Activated naive CD4-positive, alpha-beta T cell treated with anti-CD3 and anti-CD28 coated beads, Interleukin-2, amount 10 ng/mL, durations not matched to agents 7 days and 5 days (primary cell): ENCODE measurements around the gene DHRSX.

ENCODE experiments used
- CTCF ChIA-PET: fragments of 350-600 bp; sonication (Branson Sonifier 250); formaldehyde crosslinking; loops from one replicate; lab custom pipeline; 2021; ENCODE audit warnings: antibody characterized with exemption; lab: Charles Lee
- DNase-seq: peaks from one replicate; pipeline ENCODE4 v3.0.0-alpha.2; 2020
- H3K27ac Mint-ChIP-seq: one replicate; pipeline ENCODE4 v1.8.0; 2021; ENCODE audit warnings: mild to moderate bottlenecking, moderate library complexity, mixed read lengths
- H3K27me3 Mint-ChIP-seq: one replicate; pipeline ENCODE4 v1.8.0; 2021; ENCODE audit warnings: mild to moderate bottlenecking, mixed read lengths
- H3K36me3 Mint-ChIP-seq: one replicate; pipeline ENCODE4 v1.8.0; 2021; ENCODE audit warnings: mixed read lengths
- H3K4me1 Mint-ChIP-seq: one replicate; pipeline ENCODE4 v1.8.0; 2021; ENCODE audit warnings: mixed read lengths
- H3K4me3 Mint-ChIP-seq: one replicate; pipeline ENCODE4 v1.8.0; 2021; ENCODE audit warnings: mild to moderate bottlenecking, moderate library complexity, mixed read lengths
- H3K9me3 Mint-ChIP-seq: one replicate; pipeline ENCODE4 v1.8.0; 2021; ENCODE audit warnings: mixed read lengths

Gene DHRSX, protein sequence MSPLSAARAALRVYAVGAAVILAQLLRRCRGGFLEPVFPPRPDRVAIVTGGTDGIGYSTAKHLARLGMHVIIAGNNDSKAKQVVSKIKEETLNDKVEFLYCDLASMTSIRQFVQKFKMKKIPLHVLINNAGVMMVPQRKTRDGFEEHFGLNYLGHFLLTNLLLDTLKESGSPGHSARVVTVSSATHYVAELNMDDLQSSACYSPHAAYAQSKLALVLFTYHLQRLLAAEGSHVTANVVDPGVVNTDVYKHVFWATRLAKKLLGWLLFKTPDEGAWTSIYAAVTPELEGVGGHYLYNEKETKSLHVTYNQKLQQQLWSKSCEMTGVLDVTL

DNA sequence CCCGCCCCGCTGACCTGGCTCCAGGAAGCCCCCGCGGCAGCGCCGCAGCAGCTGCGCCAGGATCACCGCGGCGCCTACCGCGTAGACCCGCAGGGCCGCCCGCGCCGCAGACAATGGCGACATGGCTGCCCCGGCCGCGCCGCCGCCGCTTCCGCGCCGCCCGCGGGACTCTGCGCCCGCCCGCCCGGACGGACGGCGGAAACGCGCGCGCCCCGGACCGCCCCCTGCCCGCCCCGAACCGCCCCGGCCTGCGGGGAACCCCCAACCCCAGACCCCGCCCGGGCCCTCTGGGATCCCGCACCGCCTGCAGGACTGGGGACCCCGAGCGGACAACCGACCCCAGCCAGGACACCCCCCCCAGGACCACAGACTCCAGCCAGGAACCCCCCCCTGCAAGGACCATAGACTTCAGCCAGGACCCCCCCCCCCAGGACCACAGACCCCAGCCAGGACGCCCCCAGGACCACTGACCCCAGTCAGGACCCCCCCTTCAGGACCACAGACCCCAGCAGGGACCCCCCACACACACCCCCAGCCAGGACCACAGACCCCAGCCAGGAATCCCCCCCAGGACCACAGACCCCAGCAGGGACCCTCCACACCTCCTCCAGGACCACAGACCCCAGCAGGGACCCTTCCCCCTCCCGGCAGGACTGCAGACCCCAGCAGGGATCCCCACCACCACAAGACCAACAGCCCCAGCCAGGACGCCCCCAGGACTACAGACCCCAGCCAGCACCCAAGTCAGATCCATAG is at the start of gene DHRSX, which contains the start of gene ZBED1:
Gene DHRSX (minus strand): TSS at position 174 of the 756 bp plus-strand sequence. CDS start 51 bp downstream, at position 123.
Gene ZBED1 (minus strand): TSS at position 174 of the 756 bp plus-strand sequence. CDS start 10,257 bp downstream, outside the sequence.
- peak; percentile 70 for DNase-seq
- Mint-ChIP-seq H3K4me1 (peaks cover 35% of the 10 kb centered on the region), H3K27ac (peak within 1 kb of the TSS; percentile 86), H3K27me3 (no peaks in the 10 kb centered on the region), H3K4me3 (peak within 1 kb of the TSS; percentile 77), H3K9me3 (no peaks in the 10 kb centered on the region), H3K36me3 (peaks cover 11% of the 10 kb centered on the region)
- CTCF ChIA-PET: no interaction called here

DNA sequence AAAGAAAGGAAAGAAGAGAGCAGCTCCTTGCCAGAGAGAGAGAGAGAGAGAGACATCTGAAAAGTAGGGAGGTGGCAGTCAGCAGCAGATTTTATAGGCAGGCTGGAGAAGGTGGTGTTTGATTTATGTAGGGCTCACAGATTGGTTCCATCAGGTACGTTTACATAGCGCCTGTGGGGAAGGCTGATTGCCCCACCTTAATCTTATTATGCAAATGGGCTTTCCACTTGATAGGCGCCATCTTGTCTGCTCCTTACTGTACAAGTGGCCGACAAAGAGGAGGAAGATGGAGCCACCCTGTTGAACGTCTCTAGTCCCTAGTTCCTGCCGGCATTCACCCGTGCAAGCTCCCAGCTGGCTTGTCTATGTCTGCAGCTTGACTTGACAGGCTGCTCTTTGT is 49.1 kb upstream of the DHRSX start:
- H3K27ac Mint-ChIP-seq: no peak overlapping the region
- CTCF ChIA-PET: no interaction called here
- H3K9me3 Mint-ChIP-seq: peaks cover 4% of the 10 kb centered on the region
- H3K4me3 Mint-ChIP-seq: no peak overlapping the region
- DNase-seq: no peak
- H3K27me3 Mint-ChIP-seq: no peaks in the 10 kb centered on the region
- no peaks in the 10 kb centered on the region for H3K4me1 Mint-ChIP-seq
- no peaks in the 10 kb centered on the region for H3K36me3 Mint-ChIP-seq

DNA sequence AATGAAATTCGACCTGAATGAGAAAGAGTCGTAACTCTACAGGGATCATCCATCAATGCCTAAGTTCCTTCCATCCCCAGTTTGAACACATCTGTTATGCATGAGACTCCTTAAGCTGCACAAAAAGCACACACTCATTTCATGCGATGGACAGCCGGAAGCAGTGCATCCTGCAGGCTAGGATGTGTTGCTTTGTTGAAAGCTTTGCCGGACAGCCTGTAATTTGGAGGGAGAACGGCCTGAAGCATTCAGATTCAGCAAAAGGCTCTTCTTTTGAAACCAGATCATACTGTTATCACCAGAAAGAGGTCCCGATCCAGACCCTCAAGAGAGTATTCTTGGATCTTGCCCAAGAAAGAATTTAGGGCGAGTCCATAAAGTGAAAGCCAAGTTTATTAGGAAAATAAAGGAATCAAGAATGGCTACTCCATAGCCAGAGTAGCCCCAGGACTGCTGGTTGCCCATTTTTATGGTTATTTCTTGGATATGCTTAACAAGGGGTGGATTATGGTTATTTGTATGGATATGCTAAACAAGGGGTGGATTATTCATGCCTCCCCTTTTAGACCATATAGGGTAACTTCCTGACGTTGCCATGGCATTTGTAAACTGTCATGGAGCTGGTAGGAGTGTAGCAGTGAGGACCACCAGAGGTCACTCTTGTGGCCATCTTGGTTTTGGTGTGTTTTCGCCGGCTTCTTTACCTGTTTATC is 48.1 kb upstream of the DHRSX start:
- H3K27me3 Mint-ChIP-seq: no peaks in the 10 kb centered on the region
- DNase-seq: no peak
- CTCF ChIA-PET: no interaction called here
- no peak overlapping the region for H3K27ac Mint-ChIP-seq
- no peaks in the 10 kb centered on the region for H3K36me3 Mint-ChIP-seq
- H3K4me1 Mint-ChIP-seq: no peaks in the 10 kb centered on the region
- peaks cover 4% of the 10 kb centered on the region for H3K9me3 Mint-ChIP-seq
- H3K4me3 Mint-ChIP-seq: no peak overlapping the region

DNA sequence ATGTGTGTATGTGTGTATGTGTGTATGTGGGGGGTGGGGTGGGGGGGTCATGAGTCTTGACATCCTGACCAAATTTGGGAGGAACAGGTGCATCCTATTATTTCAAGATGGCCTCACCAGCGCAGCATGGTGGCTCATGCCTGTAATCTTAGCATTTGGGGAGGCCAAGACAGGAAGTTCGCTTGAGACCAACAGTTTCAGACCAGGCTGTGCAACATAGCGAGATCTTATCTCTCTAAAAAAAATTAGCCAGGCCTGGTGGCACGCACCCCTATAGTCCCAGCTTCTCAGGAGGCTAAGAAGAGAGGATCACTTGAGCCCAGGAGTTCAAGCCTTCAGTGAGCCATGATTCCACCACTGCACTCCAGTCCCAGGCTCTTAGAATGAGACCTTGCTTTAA is 47.0 kb upstream of the DHRSX start:
- Mint-ChIP-seq H3K9me3 (peaks cover 4% of the 10 kb centered on the region), H3K27ac (no peak overlapping the region), H3K4me1 (no peaks in the 10 kb centered on the region), H3K4me3 (no peak overlapping the region), H3K27me3 (no peaks in the 10 kb centered on the region), H3K36me3 (no peaks in the 10 kb centered on the region)
- DNase-seq: no peak
- CTCF ChIA-PET: no interaction called here

DNA sequence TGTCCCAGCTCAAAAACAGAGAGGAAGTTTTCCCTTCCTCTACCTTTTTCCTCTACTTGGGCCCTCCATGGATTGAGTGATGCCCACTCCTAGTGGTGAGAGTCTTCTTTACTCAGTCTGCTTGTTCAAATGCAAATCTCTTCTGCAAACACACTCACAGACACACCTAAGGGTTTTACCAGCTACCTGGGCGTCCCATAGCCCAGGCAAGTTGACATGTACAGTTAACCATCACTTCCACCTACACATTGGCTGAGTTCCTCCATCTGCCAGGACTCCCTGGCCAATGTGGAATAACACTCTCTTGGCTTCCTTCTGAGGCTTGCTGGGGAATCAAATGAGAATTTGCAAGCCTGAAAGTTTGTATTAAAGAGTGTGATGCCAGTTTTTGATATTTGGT is 45.7 kb upstream of the DHRSX start:
- Mint-ChIP-seq H3K36me3 (no peaks in the 10 kb centered on the region), H3K27ac (no peak overlapping the region), H3K27me3 (no peaks in the 10 kb centered on the region), H3K4me1 (no peaks in the 10 kb centered on the region), H3K9me3 (peaks cover 4% of the 10 kb centered on the region), H3K4me3 (no peak overlapping the region)
- no peak for DNase-seq
- CTCF ChIA-PET: no interaction called here

DNA sequence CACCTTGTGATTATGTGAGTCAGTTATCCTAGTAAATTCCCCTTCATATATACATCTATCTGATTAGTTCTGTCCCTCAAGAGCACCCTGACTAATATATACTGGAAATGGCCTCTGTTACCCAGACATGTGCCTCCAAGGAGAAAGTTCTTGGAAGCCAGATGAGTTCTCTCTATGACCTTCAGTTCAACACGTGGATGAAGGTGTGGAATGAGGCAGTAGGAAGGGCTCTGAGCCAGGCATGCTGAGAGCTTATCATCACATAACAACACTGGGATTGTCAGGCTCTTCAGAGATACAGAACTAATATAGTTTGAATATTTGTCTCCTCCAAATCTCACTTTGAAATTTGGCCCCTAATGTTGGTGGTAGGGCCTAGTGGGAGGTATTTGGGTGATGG is 44.4 kb upstream of the DHRSX start:
- no peak overlapping the region for H3K27ac Mint-ChIP-seq
- H3K4me3 Mint-ChIP-seq: no peak overlapping the region
- peaks cover 4% of the 10 kb centered on the region for H3K9me3 Mint-ChIP-seq
- no peaks in the 10 kb centered on the region for H3K4me1 Mint-ChIP-seq
- H3K36me3 Mint-ChIP-seq: no peaks in the 10 kb centered on the region
- CTCF ChIA-PET: no interaction called here
- H3K27me3 Mint-ChIP-seq: no peaks in the 10 kb centered on the region
- DNase-seq: no peak

DNA sequence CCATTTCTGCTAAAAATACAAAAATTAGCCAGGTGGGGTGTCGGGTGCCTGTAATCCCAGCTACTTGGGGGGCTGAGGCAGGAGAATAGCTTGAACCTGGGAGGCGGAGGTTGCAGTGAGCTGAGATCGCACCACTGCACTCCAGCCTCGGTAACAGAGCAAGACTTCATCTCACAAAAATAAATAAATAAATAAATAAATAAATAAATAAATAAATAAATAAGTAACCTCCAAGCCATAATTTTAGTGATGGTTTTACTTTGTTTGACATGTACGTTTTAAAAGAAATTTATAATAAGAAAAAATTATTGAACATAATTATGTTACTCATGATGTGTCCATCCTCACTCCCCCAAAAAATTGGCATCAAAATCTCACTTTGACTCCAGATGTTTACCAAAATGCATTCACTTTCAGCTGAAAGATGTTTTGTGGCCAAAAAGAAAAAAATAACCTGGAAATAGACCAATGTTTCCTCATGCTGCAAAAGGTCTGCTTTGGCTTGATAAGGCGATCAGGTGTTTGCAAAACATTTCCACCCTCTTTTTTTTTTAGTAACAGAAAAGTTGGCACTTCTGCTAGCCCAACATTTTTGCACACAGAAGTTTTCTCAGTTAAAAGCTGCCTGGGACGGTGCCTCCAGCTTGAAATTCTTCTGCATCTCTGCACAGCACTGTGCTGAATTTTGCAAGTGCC is 42.2 kb upstream of the DHRSX start:
- Mint-ChIP-seq H3K9me3 (peaks cover 4% of the 10 kb centered on the region), H3K27ac (no peak overlapping the region), H3K4me3 (no peak overlapping the region), H3K4me1 (no peaks in the 10 kb centered on the region), H3K36me3 (no peaks in the 10 kb centered on the region), H3K27me3 (no peaks in the 10 kb centered on the region)
- CTCF ChIA-PET: no interaction called here
- no peak for DNase-seq

DNA sequence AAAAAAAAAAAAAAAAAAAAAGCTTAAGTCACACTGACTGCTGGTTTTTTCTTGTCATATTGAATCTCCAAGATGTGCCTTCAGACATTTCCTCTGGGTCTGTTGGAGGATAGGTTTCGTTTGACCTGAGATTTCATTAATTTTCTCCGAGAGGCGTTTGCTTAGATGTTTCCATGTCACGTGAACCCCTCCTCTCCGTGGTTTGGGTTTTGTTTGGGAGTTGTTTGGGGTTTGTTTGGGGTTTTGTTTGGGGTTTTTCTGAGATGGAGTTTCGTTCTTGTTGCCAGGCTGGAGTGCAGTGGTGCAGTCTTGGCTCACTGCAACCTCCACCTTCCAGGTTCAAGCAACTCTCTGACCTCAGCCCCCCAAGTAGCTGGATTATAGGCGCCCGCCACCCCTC is 40.8 kb upstream of the DHRSX start:
- H3K27ac Mint-ChIP-seq: no peak overlapping the region
- no peak overlapping the region for H3K4me3 Mint-ChIP-seq
- H3K4me1 Mint-ChIP-seq: no peaks in the 10 kb centered on the region
- CTCF ChIA-PET: no interaction called here
- no peaks in the 10 kb centered on the region for H3K36me3 Mint-ChIP-seq
- no peaks in the 10 kb centered on the region for H3K27me3 Mint-ChIP-seq
- no peak for DNase-seq
- H3K9me3 Mint-ChIP-seq: peaks cover 4% of the 10 kb centered on the region

DNA sequence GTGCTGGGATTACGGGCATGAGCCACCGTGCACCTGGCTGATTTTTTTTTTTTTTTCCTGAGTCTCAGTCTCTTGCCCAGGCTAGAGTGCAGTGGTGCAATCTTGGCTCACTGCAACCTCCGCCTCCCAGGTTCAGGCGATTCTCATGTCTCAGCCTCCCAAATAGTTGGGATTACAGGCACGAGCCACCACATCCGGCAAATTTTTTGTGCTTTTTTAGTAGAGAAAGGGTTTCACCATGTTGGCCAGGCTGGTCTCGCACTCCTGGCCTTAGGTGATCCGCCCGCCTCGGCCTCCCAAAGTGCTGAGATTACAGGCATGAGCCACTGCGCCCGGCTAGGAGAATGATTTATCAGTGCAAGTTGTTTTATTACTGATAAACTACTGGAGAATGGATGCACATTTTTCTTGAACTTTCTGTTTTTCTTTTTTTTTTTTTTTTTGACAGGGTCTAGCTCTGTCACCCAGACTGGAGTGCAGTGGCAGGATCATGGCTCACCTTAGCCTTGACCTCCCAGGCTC is 39.7 kb upstream of the DHRSX start:
- Mint-ChIP-seq H3K36me3 (no peaks in the 10 kb centered on the region), H3K27me3 (no peaks in the 10 kb centered on the region), H3K4me1 (no peaks in the 10 kb centered on the region), H3K27ac (no peak overlapping the region), H3K4me3 (no peak overlapping the region), H3K9me3 (no peaks in the 10 kb centered on the region)
- DNase-seq: no peak
- CTCF ChIA-PET: no interaction called here

DNA sequence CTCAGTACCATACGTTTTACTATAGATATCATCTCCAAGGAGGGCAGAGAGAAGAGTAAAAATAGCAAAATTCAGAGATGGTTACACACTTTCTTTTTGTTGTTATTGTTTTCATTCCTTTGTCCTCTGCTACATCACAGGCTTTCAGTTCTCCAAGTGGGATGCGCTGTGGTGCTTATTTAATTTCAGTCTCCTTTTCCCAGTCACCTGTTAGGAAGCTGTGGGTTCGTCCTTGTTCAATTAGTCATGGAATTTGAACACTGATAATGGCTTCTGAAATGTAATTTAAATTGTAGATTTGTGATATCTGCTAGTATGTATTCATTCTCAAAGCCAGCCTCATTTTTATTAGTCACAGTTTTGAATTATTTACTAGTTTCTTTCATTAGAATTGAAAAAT is 38.8 kb upstream of the DHRSX start:
- no peak overlapping the region for H3K27ac Mint-ChIP-seq
- H3K4me3 Mint-ChIP-seq: no peak overlapping the region
- no peak for DNase-seq
- CTCF ChIA-PET: no interaction called here
- no peaks in the 10 kb centered on the region for H3K36me3 Mint-ChIP-seq
- H3K9me3 Mint-ChIP-seq: no peaks in the 10 kb centered on the region
- no peaks in the 10 kb centered on the region for H3K27me3 Mint-ChIP-seq
- H3K4me1 Mint-ChIP-seq: no peaks in the 10 kb centered on the region

DNA sequence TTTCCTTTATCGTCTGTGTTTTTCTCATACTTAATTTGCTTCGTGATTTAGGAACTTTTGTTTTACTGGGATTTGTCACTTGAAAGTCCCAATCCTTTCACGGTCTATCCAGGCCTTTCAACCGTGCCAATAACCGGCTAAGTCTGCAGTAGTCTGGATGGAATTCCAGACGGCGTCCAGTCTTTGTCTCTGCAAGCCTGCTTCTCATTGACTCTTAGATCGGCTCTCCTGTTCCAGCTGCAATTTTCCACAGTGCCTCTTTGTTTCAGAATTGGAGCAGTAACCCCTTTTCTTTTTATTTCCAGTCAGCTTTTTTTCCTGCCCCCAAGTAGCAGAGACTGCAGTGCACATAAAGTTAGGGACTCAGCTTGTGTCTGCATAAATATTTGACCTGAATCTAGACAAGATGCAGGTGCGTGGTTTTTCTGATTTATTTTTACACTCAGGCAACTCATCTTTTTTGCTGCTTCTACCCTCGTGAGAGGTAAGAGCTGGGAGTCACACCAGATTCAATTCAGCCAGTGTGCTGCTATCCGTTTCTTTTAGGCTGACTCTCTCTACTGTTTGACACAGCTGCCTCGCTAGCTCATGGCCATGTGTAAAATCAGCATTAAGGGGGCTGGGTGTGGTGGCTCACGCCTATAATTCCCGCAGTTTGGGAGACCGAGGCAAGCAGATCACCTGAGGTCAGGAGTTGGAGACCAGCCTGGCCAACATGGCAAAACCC is 37.4 kb upstream of the DHRSX start:
- H3K36me3 Mint-ChIP-seq: no peaks in the 10 kb centered on the region

DNA sequence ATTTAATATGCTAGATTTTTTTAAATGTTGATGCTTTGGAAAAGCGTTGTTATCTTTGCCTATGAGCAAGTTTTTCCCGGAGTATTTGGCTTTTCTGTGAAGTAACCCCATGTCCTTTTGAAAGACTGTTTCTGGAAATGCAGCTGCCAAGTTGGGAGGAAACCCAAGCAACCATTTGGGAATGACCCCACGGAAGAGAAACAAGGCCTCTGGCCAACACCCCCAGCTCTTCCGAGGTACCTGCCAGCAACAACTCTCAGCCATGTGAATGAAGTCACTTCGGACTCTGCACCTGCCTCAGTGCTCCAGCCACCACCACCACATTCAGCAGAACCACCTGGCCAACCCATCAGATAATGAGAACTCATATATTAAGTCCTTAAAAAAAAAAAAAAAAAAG is 36.2 kb upstream of the DHRSX start:
- Mint-ChIP-seq H3K4me1 (no peaks in the 10 kb centered on the region), H3K9me3 (no peaks in the 10 kb centered on the region), H3K36me3 (no peaks in the 10 kb centered on the region), H3K27me3 (no peaks in the 10 kb centered on the region), H3K27ac (no peak overlapping the region), H3K4me3 (no peak overlapping the region)
- CTCF ChIA-PET: no interaction called here
- no peak for DNase-seq

More for the DNA sequence above, 37.4 kb upstream of the DHRSX start:
- H3K9me3 Mint-ChIP-seq: no peaks in the 10 kb centered on the region
- no peak overlapping the region for H3K4me3 Mint-ChIP-seq
- H3K4me1 Mint-ChIP-seq: no peaks in the 10 kb centered on the region
- no peak for DNase-seq
- no peaks in the 10 kb centered on the region for H3K27me3 Mint-ChIP-seq
- no peak overlapping the region for H3K27ac Mint-ChIP-seq
- CTCF ChIA-PET: no interaction called here

DNA sequence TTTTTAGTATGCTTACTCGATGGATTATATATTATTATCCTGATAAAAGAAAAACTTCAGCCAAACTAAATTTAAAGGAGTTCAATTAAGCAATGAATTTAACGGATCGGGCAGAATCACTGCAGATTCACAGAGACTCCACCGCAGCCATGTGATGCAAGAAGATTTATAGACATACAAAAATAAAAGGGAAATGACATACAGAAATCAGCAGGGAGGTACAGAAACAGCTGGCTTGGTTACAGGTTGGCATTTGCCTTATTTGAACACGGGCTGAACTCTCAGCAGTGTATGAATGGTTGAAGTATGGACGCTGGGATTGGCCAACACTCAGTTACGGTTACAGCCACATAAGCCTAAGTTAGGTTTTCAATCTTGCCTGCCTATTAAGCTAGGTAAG is 35.4 kb upstream of the DHRSX start:
- H3K36me3 Mint-ChIP-seq: no peaks in the 10 kb centered on the region
- CTCF ChIA-PET: no interaction called here
- H3K27ac Mint-ChIP-seq: no peak overlapping the region
- no peak overlapping the region for H3K4me3 Mint-ChIP-seq
- H3K27me3 Mint-ChIP-seq: no peaks in the 10 kb centered on the region
- no peak for DNase-seq
- no peaks in the 10 kb centered on the region for H3K4me1 Mint-ChIP-seq
- H3K9me3 Mint-ChIP-seq: no peaks in the 10 kb centered on the region
